ENCODE measurements around the gene MAGI1. TPM values are rescaled to one million over a fixed set of nuclear protein-coding genes. Genes with fewer than 3 reads are reported as not detected.

Gene MAGI1
- polyA plus RNA-seq, 1 of the 3 experiments (the other 2 are of a cell fraction) = 10.3 TPM

- H2AFZ ChIP-seq (ENCODE audit: low read depth) = no peak overlapping the region
- H3K9me3 ChIP-seq = no peaks in the 10 kb centered on the region
- no peaks in the 10 kb centered on the region for H3K4me1 ChIP-seq (ENCODE audit: control insufficient read depth in 1 of 2, insufficient read depth in 2 of 2, low read depth in 1 of 2, low read length in 1 of 2)
- H3K9ac ChIP-seq = no peak overlapping the region
- peaks cover 2% of the 10 kb centered on the region; the same call in 1 of the 2 replicates for H4K20me1 ChIP-seq (ENCODE audit: insufficient read depth)
- no peaks in the 10 kb centered on the region for H3K9me2 ChIP-seq
- no peak overlapping the region for H3K27ac ChIP-seq (ENCODE audit: low read depth in 2 of 2, low read length in 1 of 2)
- peaks cover 88% of the 10 kb centered on the region for H3K79me2 ChIP-seq (ENCODE audit: insufficient read depth)
- POLR2A ChIA-PET = no interaction called here
- H3K4me3 ChIP-seq (ENCODE audit: low read depth in 2 of 2, low read length in 1 of 2) = no peak overlapping the region
- no peak overlapping the region for H3K4me2 ChIP-seq
- DNase-seq = no peak
- whole genome bisulfite sequencing (ENCODE audit: low lambda C conversion rate) = 96% methylated on average over 4 of the region's 4 CpGs
- H3F3A ChIP-seq (replicated peaks; ENCODE audit: insufficient read depth) = no peaks in the 10 kb centered on the region
- TF ChIP-seq NRF1 (IDR thresholded peaks at IDR 0.05; ENCODE audit: low read depth, low read length) (no peak), EP300 (IDR thresholded peaks at IDR 0.05; ENCODE audit: borderline replicate concordance in 1 of 2, low read depth in 1 of 2, low read length in 1 of 2) (no peak), FOSL2 (IDR thresholded peaks at IDR 0.05; ENCODE audit: borderline replicate concordance, low read depth) (no peak), MAX (IDR thresholded peaks at IDR 0.05; ENCODE audit: low read depth) (no peak), MXI1 (IDR thresholded peaks at IDR 0.05; ENCODE audit: low read depth, low read length) (no peak), TCF12 (IDR thresholded peaks at IDR 0.05) (no peak), TAF1 (IDR thresholded peaks at IDR 0.05; ENCODE audit: borderline replicate concordance, low read depth, low read length) (no peak), POLR2AphosphoS5 (IDR thresholded peaks at IDR 0.05; ENCODE audit: low read depth, low read length) (no peak), RAD21 (IDR thresholded peaks at IDR 0.05; ENCODE audit: low read length) (no peak), MEF2A (IDR thresholded peaks at IDR 0.05; ENCODE audit: borderline replicate concordance, low read depth) (no peak), RCOR1 (IDR thresholded peaks at IDR 0.05; ENCODE audit: low read length) (no peak), EZH2phosphoT487 (IDR thresholded peaks at IDR 0.05; ENCODE audit: borderline replicate concordance, low read depth) (no peak), CHD2 (IDR thresholded peaks at IDR 0.05; ENCODE audit: low read length, partially characterized antibody) (no peak)
- no peaks in the 10 kb centered on the region for H3K27me3 ChIP-seq (ENCODE audit: insufficient read depth)
- CTCF ChIA-PET = interaction anchor here (0.9 kb wide), 1 partner anchor 10 kb away, joined by 3 read pairs; no protein-coding TSS in a partner anchor
- H3K36me3 ChIP-seq (replicated peaks in 1 of 2; ENCODE audit: control insufficient read depth in 1 of 2, insufficient read depth in 2 of 2, low read length in 1 of 2) = no peaks in the 10 kb centered on the region
Measured at GRCh38 chr3:66015841-66016240, 22.9 kb downstream of the MAGI1 start.

DNA sequence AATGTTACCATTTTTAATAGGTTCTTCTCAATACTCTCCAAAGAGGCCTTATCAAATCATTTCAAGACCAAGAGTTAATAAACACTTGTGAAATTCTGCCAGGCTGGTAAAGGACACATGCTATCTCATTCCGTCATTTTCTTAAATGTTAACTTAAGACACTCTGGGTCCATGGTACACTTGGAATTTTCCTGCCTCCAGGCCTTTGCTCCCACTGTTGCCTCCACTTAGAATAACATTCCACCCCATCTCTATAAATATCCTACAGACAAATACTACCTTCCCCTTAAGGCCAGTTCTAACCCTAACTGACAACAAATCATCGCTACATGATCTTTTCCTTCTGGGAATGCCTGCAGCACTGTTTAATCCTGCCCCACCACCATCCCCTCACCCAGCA is 24.1 kb downstream of the MAGI1 start:
- Histone ChIP-seq H3F3A (replicated peaks; ENCODE audit: insufficient read depth) (no peaks in the 10 kb centered on the region), H3K9ac (no peak overlapping the region), H3K4me2 (no peak overlapping the region), H4K20me1 (ENCODE audit: insufficient read depth) (no peaks in the 10 kb centered on the region; the same call in 1 of the 2 replicates), H3K27me3 (ENCODE audit: insufficient read depth) (no peaks in the 10 kb centered on the region), H3K9me2 (no peaks in the 10 kb centered on the region), H3K4me1 (ENCODE audit: control insufficient read depth in 1 of 2, insufficient read depth in 2 of 2, low read depth in 1 of 2, low read length in 1 of 2) (no peaks in the 10 kb centered on the region), H3K9me3 (no peaks in the 10 kb centered on the region), H2AFZ (ENCODE audit: low read depth) (no peak overlapping the region), H3K27ac (ENCODE audit: low read depth in 2 of 2, low read length in 1 of 2) (no peak overlapping the region), H3K36me3 (replicated peaks in 1 of 2; ENCODE audit: control insufficient read depth in 1 of 2, insufficient read depth in 2 of 2, low read length in 1 of 2) (no peaks in the 10 kb centered on the region), H3K79me2 (ENCODE audit: insufficient read depth) (peaks cover 86% of the 10 kb centered on the region), H3K4me3 (ENCODE audit: low read depth in 2 of 2, low read length in 1 of 2) (no peak overlapping the region)
- DNase-seq = no peak
- ChIA-PET POLR2A (no interaction called here), CTCF (no interaction called here)
- TF ChIP-seq, protein P1, sequence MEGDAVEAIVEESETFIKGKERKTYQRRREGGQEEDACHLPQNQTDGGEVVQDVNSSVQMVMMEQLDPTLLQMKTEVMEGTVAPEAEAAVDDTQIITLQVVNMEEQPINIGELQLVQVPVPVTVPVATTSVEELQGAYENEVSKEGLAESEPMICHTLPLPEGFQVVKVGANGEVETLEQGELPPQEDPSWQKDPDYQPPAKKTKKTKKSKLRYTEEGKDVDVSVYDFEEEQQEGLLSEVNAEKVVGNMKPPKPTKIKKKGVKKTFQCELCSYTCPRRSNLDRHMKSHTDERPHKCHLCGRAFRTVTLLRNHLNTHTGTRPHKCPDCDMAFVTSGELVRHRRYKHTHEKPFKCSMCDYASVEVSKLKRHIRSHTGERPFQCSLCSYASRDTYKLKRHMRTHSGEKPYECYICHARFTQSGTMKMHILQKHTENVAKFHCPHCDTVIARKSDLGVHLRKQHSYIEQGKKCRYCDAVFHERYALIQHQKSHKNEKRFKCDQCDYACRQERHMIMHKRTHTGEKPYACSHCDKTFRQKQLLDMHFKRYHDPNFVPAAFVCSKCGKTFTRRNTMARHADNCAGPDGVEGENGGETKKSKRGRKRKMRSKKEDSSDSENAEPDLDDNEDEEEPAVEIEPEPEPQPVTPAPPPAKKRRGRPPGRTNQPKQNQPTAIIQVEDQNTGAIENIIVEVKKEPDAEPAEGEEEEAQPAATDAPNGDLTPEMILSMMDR (IDR thresholded peaks at IDR 0.05) = no peak
- TF ChIP-seq FOXM1 (IDR thresholded peaks at IDR 0.05; ENCODE audit: low read depth) (no peak), JUND (IDR thresholded peaks at IDR 0.05) (no peak), NRF1 (IDR thresholded peaks at IDR 0.05; ENCODE audit: low read depth, low read length) (no peak), RCOR1 (IDR thresholded peaks at IDR 0.05; ENCODE audit: low read length) (no peak), NFIC (IDR thresholded peaks at IDR 0.05; ENCODE audit: borderline replicate concordance) (no peak), TCF12 (IDR thresholded peaks at IDR 0.05) (no peak), TAF1 (IDR thresholded peaks at IDR 0.05; ENCODE audit: borderline replicate concordance, low read depth, low read length) (no peak), FOXJ3 (CRISPR knock-in tag; IDR thresholded peaks at IDR 0.05) (no peak), MXI1 (IDR thresholded peaks at IDR 0.05; ENCODE audit: low read depth, low read length) (no peak), SMC3 (IDR thresholded peaks at IDR 0.05; ENCODE audit: low read depth, low read length) (no peak), GABPA (IDR thresholded peaks at IDR 0.05; ENCODE audit: low read depth) (no peak), ZBTB33 (IDR thresholded peaks at IDR 0.05; ENCODE audit: borderline replicate concordance, low read depth) (no peak), USF2 (IDR thresholded peaks at IDR 0.05; ENCODE audit: borderline replicate concordance, low read depth, low read length) (no peak), TEAD4 (IDR thresholded peaks at IDR 0.05; ENCODE audit: borderline replicate concordance, insufficient read depth) (no peak)
- TF ChIP-seq, protein P2, sequence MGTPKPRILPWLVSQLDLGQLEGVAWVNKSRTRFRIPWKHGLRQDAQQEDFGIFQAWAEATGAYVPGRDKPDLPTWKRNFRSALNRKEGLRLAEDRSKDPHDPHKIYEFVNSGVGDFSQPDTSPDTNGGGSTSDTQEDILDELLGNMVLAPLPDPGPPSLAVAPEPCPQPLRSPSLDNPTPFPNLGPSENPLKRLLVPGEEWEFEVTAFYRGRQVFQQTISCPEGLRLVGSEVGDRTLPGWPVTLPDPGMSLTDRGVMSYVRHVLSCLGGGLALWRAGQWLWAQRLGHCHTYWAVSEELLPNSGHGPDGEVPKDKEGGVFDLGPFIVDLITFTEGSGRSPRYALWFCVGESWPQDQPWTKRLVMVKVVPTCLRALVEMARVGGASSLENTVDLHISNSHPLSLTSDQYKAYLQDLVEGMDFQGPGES (IDR thresholded peaks at IDR 0.05; ENCODE audit: low read depth, low read length) = no peak
- 67% methylated on average over 2 of the region's 2 CpGs for WGBS (ENCODE audit: low lambda C conversion rate)

Measured in SK-N-SH (cell line).